Measurements from ENCODE around the gene ADIPOQ.
"Not testable (repeated sequence)": the region's sequence is repeated elsewhere in the genome, so short reads cannot be mapped to it uniquely, and the experiment has no call there.

ADIPOQ gene

GRCh38 chr3:186849374-186849975 lies 7.0 kb downstream of the ADIPOQ start:
- Histone ChIP-seq H3K36me3 (ENCODE audit: insufficient read depth, low read length) (no peaks in the 10 kb centered on the region), H3K27me3 (ENCODE audit: insufficient read depth, low read length) (peaks cover 30% of the 10 kb centered on the region), H3K79me2 (ENCODE audit: control insufficient read depth, insufficient read depth, low read length, unreplicated experiment) (no peaks in the 10 kb centered on the region), H3K4me1 (ENCODE audit: control insufficient read depth, insufficient read depth, low read length, unreplicated experiment) (no peaks in the 10 kb centered on the region), H3K27ac (ENCODE audit: low read depth, low read length) (no peak overlapping the region), H2AFZ (ENCODE audit: low read length, unreplicated experiment) (no peak overlapping the region), H3K4me3 (ENCODE audit: low read depth, low read length) (no peak overlapping the region)

DNA sequence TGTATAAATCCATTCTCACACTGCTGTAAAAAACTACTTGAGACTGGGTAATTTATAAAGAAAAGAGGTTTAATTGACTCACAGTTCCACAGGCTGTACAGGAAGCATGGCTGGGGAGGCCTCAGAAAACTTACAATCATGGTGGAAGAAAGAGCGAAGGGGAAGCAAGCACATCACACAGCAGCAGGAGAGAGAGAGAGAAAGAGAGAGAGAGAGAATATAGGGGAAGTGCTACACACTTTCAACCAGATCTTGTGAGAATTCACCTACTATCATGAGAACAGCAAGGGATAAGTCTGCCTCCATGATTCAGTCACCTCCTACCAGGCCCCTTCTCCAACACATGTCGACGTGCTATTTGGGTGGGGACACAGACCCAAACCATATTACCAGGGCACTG lies 9.3 kb downstream of the ADIPOQ start:
- not testable (repeated sequence) for H3K36me3 ChIP-seq (ENCODE audit: insufficient read depth, low read length); H3K4me3 ChIP-seq (ENCODE audit: low read depth, low read length); H3K79me2 ChIP-seq (ENCODE audit: control insufficient read depth, insufficient read depth, low read length, unreplicated experiment); H2AFZ ChIP-seq (ENCODE audit: low read length, unreplicated experiment); H3K27ac ChIP-seq (ENCODE audit: low read depth, low read length); H3K4me1 ChIP-seq (ENCODE audit: control insufficient read depth, insufficient read depth, low read length, unreplicated experiment)
- peaks cover 19% of the 10 kb centered on the region for H3K27me3 ChIP-seq (ENCODE audit: insufficient read depth, low read length)

DNA sequence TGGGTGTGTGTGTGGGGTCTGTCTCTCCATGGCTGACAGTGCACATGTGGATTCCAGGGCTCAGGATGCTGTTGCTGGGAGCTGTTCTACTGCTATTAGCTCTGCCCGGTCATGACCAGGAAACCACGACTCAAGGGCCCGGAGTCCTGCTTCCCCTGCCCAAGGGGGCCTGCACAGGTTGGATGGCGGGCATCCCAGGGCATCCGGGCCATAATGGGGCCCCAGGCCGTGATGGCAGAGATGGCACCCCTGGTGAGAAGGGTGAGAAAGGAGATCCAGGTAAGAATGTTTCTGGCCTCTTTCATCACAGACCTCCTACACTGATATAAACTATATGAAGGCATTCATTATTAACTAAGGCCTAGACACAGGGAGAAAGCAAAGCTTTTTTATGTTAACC lies 10.5 kb downstream of the ADIPOQ start:
- no peaks in the 10 kb centered on the region for H3K79me2 ChIP-seq (ENCODE audit: control insufficient read depth, insufficient read depth, low read length, unreplicated experiment)
- H3K4me1 ChIP-seq (ENCODE audit: control insufficient read depth, insufficient read depth, low read length, unreplicated experiment): no peaks in the 10 kb centered on the region
- H3K27me3 ChIP-seq (ENCODE audit: insufficient read depth, low read length): peaks cover 11% of the 10 kb centered on the region; the same call in 1 of the 2 replicates
- H3K4me3 ChIP-seq (ENCODE audit: low read depth, low read length): no peak overlapping the region
- H3K36me3 ChIP-seq (ENCODE audit: insufficient read depth, low read length): no peaks in the 10 kb centered on the region
- H2AFZ ChIP-seq (ENCODE audit: low read length, unreplicated experiment): no peak overlapping the region
- no peak overlapping the region for H3K27ac ChIP-seq (ENCODE audit: low read depth, low read length)

- Histone ChIP-seq H3K27me3 (ENCODE audit: insufficient read depth, low read length) (peaks cover 11% of the 10 kb centered on the region; the same call in 1 of the 2 replicates), H3K4me3 (ENCODE audit: low read depth, low read length) (no peak overlapping the region), H3K79me2 (ENCODE audit: control insufficient read depth, insufficient read depth, low read length, unreplicated experiment) (no peaks in the 10 kb centered on the region), H3K36me3 (ENCODE audit: insufficient read depth, low read length) (no peaks in the 10 kb centered on the region), H2AFZ (ENCODE audit: low read length, unreplicated experiment) (no peak overlapping the region), H3K4me1 (ENCODE audit: control insufficient read depth, insufficient read depth, low read length, unreplicated experiment) (no peaks in the 10 kb centered on the region), H3K27ac (ENCODE audit: low read depth, low read length) (no peak overlapping the region)
Observed at GRCh38 chr3:186854146-186854545, 11.6 kb downstream of the ADIPOQ start.

- H2AFZ ChIP-seq (ENCODE audit: low read length, unreplicated experiment): no peak overlapping the region
- H3K27me3 ChIP-seq (ENCODE audit: insufficient read depth, low read length): peaks cover 11% of the 10 kb centered on the region; the same call in 1 of the 2 replicates
- H3K36me3 ChIP-seq (ENCODE audit: insufficient read depth, low read length): no peaks in the 10 kb centered on the region
- H3K27ac ChIP-seq (ENCODE audit: low read depth, low read length): no peak overlapping the region
- no peaks in the 10 kb centered on the region for H3K4me1 ChIP-seq (ENCODE audit: control insufficient read depth, insufficient read depth, low read length, unreplicated experiment)
- H3K79me2 ChIP-seq (ENCODE audit: control insufficient read depth, insufficient read depth, low read length, unreplicated experiment): no peaks in the 10 kb centered on the region
- H3K4me3 ChIP-seq (ENCODE audit: low read depth, low read length): no peak overlapping the region
Observed at GRCh38 chr3:186854954-186855353, 12.4 kb downstream of the ADIPOQ start.

- no peak overlapping the region for H2AFZ ChIP-seq (ENCODE audit: low read length, unreplicated experiment)
- H3K36me3 ChIP-seq (ENCODE audit: insufficient read depth, low read length): no peaks in the 10 kb centered on the region
- no peak overlapping the region for H3K27ac ChIP-seq (ENCODE audit: low read depth, low read length)
- H3K4me1 ChIP-seq (ENCODE audit: control insufficient read depth, insufficient read depth, low read length, unreplicated experiment): peaks cover 8% of the 10 kb centered on the region
- no peaks in the 10 kb centered on the region for H3K79me2 ChIP-seq (ENCODE audit: control insufficient read depth, insufficient read depth, low read length, unreplicated experiment)
- H3K27me3 ChIP-seq (ENCODE audit: insufficient read depth, low read length): peaks cover 3% of the 10 kb centered on the region; the same call in 1 of the 2 replicates
- H3K4me3 ChIP-seq (ENCODE audit: low read depth, low read length): no peak overlapping the region
Observed at GRCh38 chr3:186857743-186858142, 15.2 kb downstream of the ADIPOQ start.

DNA sequence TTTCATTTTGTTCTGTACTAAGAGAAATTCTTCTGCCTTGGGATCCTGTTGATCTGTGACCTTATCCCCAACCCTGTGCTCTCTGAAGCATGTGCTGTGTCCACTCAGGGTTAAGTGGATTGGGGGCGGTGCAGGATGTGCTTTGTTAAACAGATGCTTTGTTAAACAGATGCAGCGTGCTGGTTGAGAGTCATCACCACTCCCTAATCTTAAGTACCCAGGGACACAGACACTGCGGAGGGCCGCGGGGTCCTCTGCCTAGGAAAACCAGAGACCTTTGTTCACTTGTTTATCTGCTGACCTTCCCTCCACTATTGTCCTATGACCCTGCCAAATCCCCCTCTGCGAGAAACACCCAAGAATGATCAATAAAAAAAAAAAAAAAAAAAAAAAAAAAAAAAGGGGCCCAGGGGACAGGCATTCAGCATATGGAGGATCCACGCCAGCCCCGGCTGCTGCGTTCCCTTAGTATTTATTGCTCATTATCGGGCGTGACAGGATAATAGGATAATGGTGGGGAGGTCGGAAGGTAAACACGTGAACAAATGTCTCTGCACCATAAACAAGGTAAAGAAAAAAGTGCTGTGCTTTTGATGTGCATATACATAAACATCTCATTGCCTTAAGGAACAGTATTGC lies 22.8 kb downstream of the ADIPOQ start:
- H3K79me2 ChIP-seq (ENCODE audit: control insufficient read depth, insufficient read depth, low read length, unreplicated experiment); H3K36me3 ChIP-seq (ENCODE audit: insufficient read depth, low read length); H2AFZ ChIP-seq (ENCODE audit: low read length, unreplicated experiment); H3K4me3 ChIP-seq (ENCODE audit: low read depth, low read length); H3K27me3 ChIP-seq (ENCODE audit: insufficient read depth, low read length); H3K27ac ChIP-seq (ENCODE audit: low read depth, low read length); H3K4me1 ChIP-seq (ENCODE audit: control insufficient read depth, insufficient read depth, low read length, unreplicated experiment): not testable (repeated sequence)

DNA sequence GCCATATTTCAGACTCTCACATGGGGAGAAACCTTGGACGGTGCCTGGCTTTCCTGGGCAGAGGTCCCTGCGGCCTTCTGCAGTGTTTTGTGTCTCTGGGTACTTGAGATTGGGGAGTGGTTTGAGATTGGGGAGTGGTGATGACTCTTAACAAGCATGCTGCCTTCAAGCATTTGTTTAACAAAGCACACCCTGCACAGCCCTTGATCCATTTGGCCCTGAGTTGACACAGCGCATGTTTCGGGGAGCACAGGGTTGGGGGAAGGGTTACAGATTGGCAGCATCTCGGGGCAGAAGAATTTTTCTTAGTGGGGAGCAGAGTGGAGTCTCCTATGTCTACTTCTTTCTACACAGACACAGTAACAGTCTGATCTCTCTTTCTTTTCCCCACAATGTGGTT lies 23.6 kb downstream of the ADIPOQ start:
- H3K36me3 ChIP-seq (ENCODE audit: insufficient read depth, low read length); H3K4me1 ChIP-seq (ENCODE audit: control insufficient read depth, insufficient read depth, low read length, unreplicated experiment); H3K27me3 ChIP-seq (ENCODE audit: insufficient read depth, low read length); H2AFZ ChIP-seq (ENCODE audit: low read length, unreplicated experiment); H3K79me2 ChIP-seq (ENCODE audit: control insufficient read depth, insufficient read depth, low read length, unreplicated experiment); H3K4me3 ChIP-seq (ENCODE audit: low read depth, low read length); H3K27ac ChIP-seq (ENCODE audit: low read depth, low read length): not testable (repeated sequence)

GRCh38 chr3:186869253-186870100 lies 27.0 kb downstream of the ADIPOQ start:
- Histone ChIP-seq H3K27ac (ENCODE audit: low read depth, low read length) (no peak overlapping the region), H3K27me3 (ENCODE audit: insufficient read depth, low read length) (no peaks in the 10 kb centered on the region), H3K4me1 (ENCODE audit: control insufficient read depth, insufficient read depth, low read length, unreplicated experiment) (no peaks in the 10 kb centered on the region), H3K4me3 (ENCODE audit: low read depth, low read length) (no peak overlapping the region), H3K36me3 (ENCODE audit: insufficient read depth, low read length) (no peaks in the 10 kb centered on the region), H3K79me2 (ENCODE audit: control insufficient read depth, insufficient read depth, low read length, unreplicated experiment) (no peaks in the 10 kb centered on the region), H2AFZ (ENCODE audit: low read length, unreplicated experiment) (no peak overlapping the region)

DNA sequence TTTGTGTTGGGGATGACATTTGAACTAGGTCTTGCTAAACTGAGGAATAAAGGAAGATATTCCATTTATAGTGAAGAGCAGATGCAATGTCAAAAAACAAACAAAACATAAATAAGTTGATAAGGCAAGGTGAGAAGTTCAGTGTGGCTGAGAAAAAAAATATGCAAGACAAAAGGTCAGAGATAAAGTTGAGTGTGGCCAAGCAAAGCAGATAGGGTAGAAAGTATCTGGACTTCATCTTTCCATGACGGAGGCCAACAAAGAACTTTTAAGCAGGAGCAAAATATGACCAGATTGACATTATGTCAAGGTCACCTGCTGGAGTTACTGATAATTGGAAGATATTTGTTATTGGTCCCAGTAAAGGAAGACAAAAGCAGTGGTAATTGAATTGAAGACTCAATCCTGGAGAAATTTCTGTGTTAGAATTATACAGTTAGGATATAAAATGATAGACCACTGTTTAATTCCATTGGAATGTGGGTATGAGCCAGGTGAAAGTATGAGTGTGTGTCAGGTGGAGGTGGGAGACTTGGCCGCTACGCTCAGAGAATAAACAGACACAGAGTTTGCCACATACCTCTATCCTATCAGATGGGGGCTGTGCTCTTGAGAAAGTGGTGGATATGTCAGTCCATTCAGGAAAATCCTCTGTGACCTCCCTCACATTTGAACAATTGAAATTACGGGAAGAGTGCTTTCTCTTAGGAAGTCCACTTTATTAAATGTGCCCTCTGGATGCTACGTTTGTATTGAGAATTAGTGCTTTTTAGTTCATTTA lies 28.1 kb downstream of the ADIPOQ start:
- Histone ChIP-seq H3K27me3 (ENCODE audit: insufficient read depth, low read length) (no peaks in the 10 kb centered on the region), H3K27ac (ENCODE audit: low read depth, low read length) (no peak overlapping the region), H3K36me3 (ENCODE audit: insufficient read depth, low read length) (no peaks in the 10 kb centered on the region), H3K79me2 (ENCODE audit: control insufficient read depth, insufficient read depth, low read length, unreplicated experiment) (no peaks in the 10 kb centered on the region), H2AFZ (ENCODE audit: low read length, unreplicated experiment) (no peak overlapping the region), H3K4me3 (ENCODE audit: low read depth, low read length) (no peak overlapping the region), H3K4me1 (ENCODE audit: control insufficient read depth, insufficient read depth, low read length, unreplicated experiment) (no peaks in the 10 kb centered on the region)
